Skin of body (tissue), 2 donors: Measurements from ENCODE around the gene RSBN1L. TPM values are rescaled to one million over a fixed set of nuclear protein-coding genes. Genes with fewer than 3 reads are reported as not detected.

ENCODE experiments used
- DNase-seq: peaks from one replicate; lab custom pipeline; 2025; lab: John Stamatoyannopoulos, UW
- total RNA-seq: library from RNA; depleted of rRNA; stranded (reverse); fragments of >200 nt; gene quantifications from one replicate; pipeline ENCODE4 v1.2.3, GENCODE V29; 2014

RSBN1L gene
- total RNA-seq, 1 donor from 2014 or later, result 35.6 TPM

DNA sequence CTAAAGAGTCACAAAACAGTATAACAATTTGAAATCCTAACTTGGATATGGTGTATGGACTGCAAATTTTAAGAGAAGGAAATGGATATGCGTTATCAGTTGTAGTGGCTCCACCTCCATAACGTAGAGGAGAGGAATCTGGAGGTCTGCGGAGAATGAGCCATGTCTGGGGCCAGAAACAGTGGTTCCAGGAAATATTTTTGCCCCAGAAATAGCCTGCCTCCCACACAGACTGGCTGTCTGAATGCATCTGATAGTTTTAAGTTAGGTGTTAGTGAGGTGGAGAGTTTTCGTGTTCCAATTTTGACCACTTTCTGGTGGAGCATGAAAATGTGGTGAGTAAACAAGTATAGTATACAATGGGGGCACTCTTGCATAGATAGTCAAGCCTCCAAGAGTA is 103.9 kb downstream of the RSBN1L start:
- DNase-seq, result no peak

GRCh38 chr7:77800730-77801129 is 104.5 kb downstream of the RSBN1L start:
- DNase-seq, result no peak

DNA sequence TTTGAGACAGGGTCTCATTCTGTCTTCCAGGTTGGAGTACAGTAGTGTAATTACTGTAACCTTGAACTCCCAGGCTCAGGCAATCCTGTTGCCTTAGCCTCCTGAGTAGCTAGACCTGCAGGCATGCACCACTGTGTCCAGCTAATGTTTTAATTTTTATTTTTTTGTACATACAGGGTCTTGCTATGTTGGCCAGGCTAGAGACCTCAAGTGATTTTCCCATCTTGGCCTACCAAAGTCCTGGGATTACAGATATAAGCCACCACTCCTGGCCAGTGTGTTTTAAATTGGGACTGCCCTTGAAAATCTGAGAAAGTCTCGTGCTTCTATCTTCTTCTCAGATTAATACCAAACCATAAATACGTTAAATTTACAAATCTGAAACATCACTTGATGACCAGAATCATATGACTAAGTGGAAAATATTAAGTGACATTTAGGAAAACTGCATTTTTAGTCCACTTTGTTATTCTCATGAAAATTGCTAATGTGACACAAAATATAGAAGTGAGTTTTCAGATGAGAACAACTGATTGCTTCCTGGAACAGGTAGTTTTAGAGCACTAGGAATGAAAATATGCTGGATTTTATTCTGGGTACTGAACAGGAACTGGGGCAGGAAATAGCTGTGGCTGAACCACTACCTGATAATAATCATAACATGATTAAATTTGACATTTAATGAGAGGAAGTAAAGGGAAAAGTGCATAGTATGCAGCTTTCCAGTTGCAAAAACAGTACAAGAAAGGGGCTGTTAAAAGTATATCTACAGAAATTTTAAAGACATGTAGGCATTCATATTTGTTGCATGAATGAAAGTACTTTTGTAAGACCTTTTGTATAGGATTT is 106.5 kb downstream of the RSBN1L start:
- no peak for DNase-seq

GRCh38 chr7:77806425-77806824 is 110.2 kb downstream of the RSBN1L start:
- no peak for DNase-seq

DNA sequence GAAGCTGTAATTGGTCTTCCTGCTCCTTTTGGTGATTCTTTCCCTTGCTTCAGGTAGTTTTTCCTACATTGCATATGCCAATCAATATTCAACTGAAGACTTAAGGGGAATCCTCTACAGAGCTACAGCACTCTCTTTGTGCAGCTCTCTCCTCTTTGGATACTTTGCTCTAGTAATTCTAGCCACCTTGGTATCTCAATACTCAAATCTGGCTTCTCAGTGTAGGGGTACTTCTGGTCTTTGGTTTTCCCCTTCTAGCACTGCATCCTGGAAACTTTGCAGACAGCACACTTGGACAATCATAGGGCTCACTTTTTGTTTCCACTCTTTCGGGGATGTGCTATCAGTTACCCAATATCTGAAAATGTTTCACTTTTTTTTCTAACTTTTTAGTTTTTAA is 112.3 kb downstream of the RSBN1L start:
- DNase-seq, result no peak

DNA sequence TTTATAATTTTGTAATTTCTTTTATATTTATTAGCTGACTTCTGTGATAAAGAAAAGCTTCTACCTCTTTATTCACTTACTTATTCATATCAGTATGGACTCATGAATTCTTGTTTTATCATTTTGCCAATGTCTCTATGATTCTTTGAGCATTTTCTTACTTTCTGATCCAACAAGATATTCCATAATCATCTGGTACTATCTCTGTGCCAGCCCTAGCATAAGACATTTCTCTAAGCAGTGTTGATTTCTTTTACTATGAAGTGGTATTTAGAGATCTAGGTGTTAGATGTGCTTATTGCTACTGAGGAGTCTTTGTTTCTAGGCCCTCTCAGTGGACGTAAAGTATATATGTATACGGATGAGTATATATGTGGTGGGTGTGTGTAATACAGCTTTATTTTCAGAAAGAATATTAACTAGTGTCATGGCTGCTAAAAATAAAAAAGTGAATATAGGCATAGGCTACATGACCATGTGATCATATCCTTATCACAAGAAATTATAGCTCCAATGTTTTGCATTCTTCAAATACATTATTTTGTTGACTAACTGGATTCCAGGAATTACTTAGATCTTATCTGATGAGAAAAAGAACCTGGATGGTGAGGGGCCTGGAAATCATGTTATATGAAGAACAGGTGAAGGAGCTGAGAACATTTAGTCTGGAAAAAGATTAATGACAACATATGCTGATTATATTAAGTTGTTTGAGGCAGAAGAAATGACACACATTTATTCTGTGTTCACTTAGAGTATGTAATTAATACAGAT is 115.4 kb downstream of the RSBN1L start:
- DNase-seq, result no peak

- DNase-seq, result no peak
Observed at GRCh38 chr7:77812290-77812685, 116.0 kb downstream of the RSBN1L start.

DNA sequence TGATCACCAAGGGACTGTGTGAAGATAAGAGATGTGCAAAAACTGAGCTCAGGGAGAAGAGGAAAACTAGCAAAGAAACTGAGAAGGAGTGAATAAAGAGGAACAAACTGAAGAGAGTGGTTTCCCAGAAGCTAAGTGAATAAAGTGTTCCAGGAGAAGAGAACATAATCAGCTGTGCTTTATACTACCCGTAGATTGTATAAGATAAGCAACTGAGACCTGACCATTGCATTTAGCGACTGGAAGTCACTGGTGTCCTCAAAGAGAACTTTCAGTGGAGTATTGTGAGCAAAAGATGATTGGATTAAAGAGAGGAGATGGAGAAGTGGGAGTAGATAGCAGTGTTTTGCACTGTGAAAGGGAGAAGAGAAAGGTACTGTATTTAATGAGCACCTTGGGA is 116.9 kb downstream of the RSBN1L start:
- no peak for DNase-seq

- DNase-seq, result no peak
Observed at GRCh38 chr7:77819021-77819420, 122.8 kb downstream of the RSBN1L start.

- no peak for DNase-seq
Observed at GRCh38 chr7:77820967-77821366, 124.7 kb downstream of the RSBN1L start.

DNA sequence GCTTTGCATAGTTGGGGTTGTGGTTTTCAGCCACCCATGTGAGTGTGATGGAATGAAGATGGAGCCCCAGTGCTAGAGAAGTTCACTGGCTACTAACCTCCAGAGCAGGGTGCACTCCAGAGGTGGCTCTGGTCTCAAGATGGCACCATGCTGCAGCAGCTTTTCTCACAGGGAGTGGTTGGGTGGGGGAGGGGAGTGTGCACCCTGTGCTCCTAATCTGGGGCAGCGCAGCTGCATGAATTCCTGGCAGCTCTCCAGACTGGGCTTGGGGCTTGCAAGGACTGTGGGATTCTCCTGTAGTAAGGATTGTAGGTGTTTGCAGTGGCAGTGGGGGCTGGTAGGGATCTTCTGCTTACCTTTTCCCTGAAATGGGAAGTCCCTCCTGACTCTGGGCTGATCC is 126.0 kb downstream of the RSBN1L start:
- DNase-seq, result no peak

- DNase-seq, result no peak
Observed at GRCh38 chr7:77823787-77824186, 127.5 kb downstream of the RSBN1L start.

- DNase-seq, result no peak
Observed at GRCh38 chr7:77824636-77825035, 128.4 kb downstream of the RSBN1L start.

DNA sequence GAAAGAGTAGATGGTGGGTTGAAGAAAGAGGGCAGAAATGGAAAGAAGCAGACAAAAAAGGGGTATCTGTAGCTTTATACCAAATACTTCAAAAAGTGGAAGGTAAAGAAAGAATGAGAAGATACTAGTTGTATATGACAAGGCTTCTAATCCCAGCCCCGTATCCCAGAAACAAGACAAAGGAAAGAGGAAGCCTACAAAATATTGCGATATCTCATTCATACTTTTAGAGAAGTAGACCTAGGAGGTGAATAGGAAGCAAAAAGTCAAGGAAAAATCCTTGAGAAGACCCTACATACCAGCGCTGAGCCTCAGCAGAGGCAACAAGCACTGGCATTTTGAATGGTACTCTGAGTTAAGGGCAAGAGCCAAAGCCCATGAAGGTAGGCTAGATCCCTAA is 128.9 kb downstream of the RSBN1L start:
- no peak for DNase-seq

GRCh38 chr7:77826300-77826699 is 130.0 kb downstream of the RSBN1L start:
- DNase-seq, result no peak

DNA sequence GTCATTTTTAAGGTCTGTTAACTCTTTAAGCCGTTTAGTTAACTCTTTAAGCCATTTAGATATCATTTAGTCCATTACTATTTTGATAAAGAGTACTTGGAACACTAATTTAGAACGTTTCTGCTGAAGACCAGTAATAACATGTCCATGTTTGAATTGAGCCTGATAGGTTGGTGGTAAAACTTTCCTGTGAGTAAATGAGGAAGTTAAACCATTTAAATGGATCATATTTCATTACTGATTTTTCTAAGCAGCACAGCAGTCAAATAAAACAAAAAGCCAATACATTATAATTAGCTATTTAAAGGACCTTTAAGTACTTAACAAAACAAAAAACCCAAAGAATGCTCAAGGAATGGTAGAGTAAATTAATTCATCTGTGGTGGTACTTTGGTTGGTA is 131.7 kb downstream of the RSBN1L start:
- DNase-seq, result no peak

DNA sequence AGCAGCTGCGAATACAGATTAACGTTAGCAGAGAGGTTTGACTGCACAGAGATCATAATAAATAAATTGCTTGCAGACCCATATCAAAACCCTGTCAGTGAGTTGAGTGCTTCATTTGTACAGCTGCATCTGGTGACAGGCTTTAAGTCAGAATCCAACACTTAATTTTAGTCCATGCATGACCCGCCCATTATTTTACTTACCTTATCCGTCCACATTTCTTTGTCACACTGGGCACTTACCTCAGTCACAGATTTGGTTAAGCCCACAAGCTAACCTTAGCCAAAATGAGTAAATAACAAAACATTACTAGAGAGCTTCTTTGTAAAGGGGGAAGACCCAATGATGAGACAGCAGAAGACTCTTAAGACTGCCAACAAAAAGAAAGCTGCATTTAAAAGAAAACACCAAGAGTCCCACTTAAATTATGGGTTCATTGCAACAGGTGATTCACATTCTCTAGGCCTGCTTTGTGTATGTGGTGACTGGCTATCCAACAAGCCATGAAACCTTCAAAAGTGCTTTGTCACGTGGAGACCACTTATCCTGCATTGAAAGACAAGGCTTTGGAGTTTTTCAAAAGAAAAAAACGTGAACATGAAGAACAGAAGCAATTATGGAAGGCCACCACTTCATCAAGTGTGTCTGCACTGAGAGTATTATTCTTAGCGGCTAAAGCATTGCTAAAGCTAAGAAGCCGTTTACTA is 134.5 kb downstream of the RSBN1L start:
- DNase-seq, result no peak

GRCh38 chr7:77831481-77831880 is 135.2 kb downstream of the RSBN1L start:
- DNase-seq, result no peak

DNA sequence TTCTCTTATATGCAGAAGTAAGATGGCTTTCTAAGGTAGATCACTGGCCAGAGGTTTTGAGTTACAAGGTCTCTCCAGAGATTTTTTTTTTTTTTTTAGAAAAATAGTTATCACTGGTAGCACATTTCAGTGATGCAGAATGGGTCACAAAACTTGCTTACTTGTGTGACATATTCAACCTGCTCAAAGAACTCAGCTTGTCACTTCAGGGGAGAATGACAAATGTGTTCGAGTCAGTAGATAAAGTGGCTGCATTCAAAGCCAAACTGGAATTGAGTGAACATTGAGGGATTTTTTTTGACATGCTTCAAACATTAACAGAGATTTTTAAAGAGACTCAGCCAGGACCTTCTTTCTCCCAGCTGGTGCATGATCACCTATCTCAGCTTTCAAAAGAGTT is 135.7 kb downstream of the RSBN1L start:
- no peak for DNase-seq
